Activated CD8-positive, alpha-beta T cell treated with anti-CD3 and anti-CD28 coated beads for 36 hours (primary cell): ENCODE results near the gene RASL12. TPM values are rescaled to one million over a fixed set of nuclear protein-coding genes. Genes with fewer than 3 reads are reported as not detected.

Experiments used
- ATAC-seq: fragments of 200-7000 bp; cut with Tn5 transposase; one replicate; pipeline ENCODE4 v1.10.0; 2021; ENCODE audit warnings: mild to moderate bottlenecking, moderate library complexity
- CTCF ChIA-PET: fragments of 350-600 bp; sonication (Branson Sonifier 250); formaldehyde crosslinking; loops from one replicate; lab custom pipeline; 2021; ENCODE audit warnings: antibody characterized with exemption; lab: Charles Lee
- POLR2A ChIA-PET: fragments of 350-600 bp; sonication (Branson Sonifier 250); formaldehyde crosslinking; loops from one replicate; lab custom pipeline; 2021; ENCODE audit warnings: antibody characterized with exemption; lab: Charles Lee
- DNase-seq: peaks from one replicate; pipeline ENCODE4 v3.0.0-alpha.2; 2020
- H3K27ac Mint-ChIP-seq: one replicate; pipeline ENCODE4 v1.8.0; 2021; ENCODE audit warnings: mild to moderate bottlenecking, mixed read lengths
- H3K27me3 Mint-ChIP-seq: one replicate; pipeline ENCODE4 v1.8.0; 2021; ENCODE audit warnings: mixed read lengths
- H3K36me3 Mint-ChIP-seq: one replicate; pipeline ENCODE4 v1.8.0; 2021; ENCODE audit warnings: low read depth, mixed read lengths
- H3K4me1 Mint-ChIP-seq: one replicate; pipeline ENCODE4 v1.8.0; 2021; ENCODE audit warnings: low read depth, mixed read lengths
- H3K4me3 Mint-ChIP-seq: one replicate; pipeline ENCODE4 v1.8.0; 2021; ENCODE audit warnings: mild to moderate bottlenecking, moderate library complexity, mixed read lengths
- H3K9me3 Mint-ChIP-seq: one replicate; pipeline ENCODE4 v1.8.0; 2021; ENCODE audit warnings: mixed read lengths
- CTCF ChIP-seq: fragments of 200-600 bp; IDR thresholded peaks from one replicate; pipeline ENCODE4 v1.8.0; 2022; ENCODE audit warnings: antibody characterized with exemption, mild to moderate bottlenecking
- intact Hi-C: fragments of 100-400 bp; cut with micrococcal nuclease; formaldehyde crosslinking; loops from one replicate; pipeline ENCODE4 v1.10.0; 2022
- total RNA-seq, 2 experiments: library from RNA; stranded (reverse); gene quantifications; one replicate each; pipeline ENCODE4 v1.2.3, GENCODE V29; 2021

The RASL12 gene
- total RNA-seq, 2 experiments from 2014 or later, result not detected

- Mint-ChIP-seq H3K27me3 (no peaks in the 10 kb centered on the region), H3K27ac (no peak overlapping the region), H3K36me3 (no peaks in the 10 kb centered on the region), H3K9me3 (peaks cover 3% of the 10 kb centered on the region), H3K4me3 (no peak overlapping the region), H3K4me1 (no peaks in the 10 kb centered on the region)
- POLR2A ChIA-PET, result no interaction called here
- no peak for ATAC-seq
- CTCF ChIA-PET, result interaction anchor here (6.4 kb wide), 1 partner anchor 20 kb away, joined by 37 read pairs; the partner anchor contains the start of gene KBTBD13
- DNase-seq, result no peak
- intact Hi-C loops, result no loop called here
- no peak for TF ChIP-seq CTCF
These were observed 10.2 kb downstream of the RASL12 start for GRCh38 chr15:65057549-65057940.

- intact Hi-C loops, result no loop called here
- no peak for DNase-seq
- Mint-ChIP-seq H3K27me3 (no peaks in the 10 kb centered on the region), H3K27ac (no peak overlapping the region), H3K36me3 (no peaks in the 10 kb centered on the region), H3K9me3 (peaks cover 3% of the 10 kb centered on the region), H3K4me3 (no peak overlapping the region), H3K4me1 (no peaks in the 10 kb centered on the region)
- ChIA-PET POLR2A (interaction anchor here (1.1 kb wide), 1 partner anchor 248 kb away, joined by 3 read pairs; the partner anchor contains the start of gene RNU5B-1), CTCF (interaction anchor here (0.9 to 6.4 kb wide), 5 partner anchors 12 to 44 kb away, joined by 3 to 37 read pairs (median 7); partner anchors contain the start of gene KBTBD13)
- no peak for ATAC-seq
- no peak for TF ChIP-seq CTCF
These were observed 10.8 kb downstream of the RASL12 start for GRCh38 chr15:65056868-65057548.

GRCh38 chr15:65056106-65056505 lies 11.7 kb downstream of the RASL12 start:
- CTCF ChIA-PET, result interaction anchor here (0.5 to 6.4 kb wide), 12 partner anchors 13 to 329 kb away, joined by 3 to 37 read pairs (median 5); partner anchors contain the start of gene KBTBD13
- no peak for DNase-seq
- intact Hi-C loops, result no loop called here
- Mint-ChIP-seq H3K36me3 (no peaks in the 10 kb centered on the region), H3K4me3 (no peak overlapping the region), H3K27me3 (no peaks in the 10 kb centered on the region), H3K4me1 (no peaks in the 10 kb centered on the region), H3K9me3 (peaks cover 3% of the 10 kb centered on the region), H3K27ac (no peak overlapping the region)
- no peak for ATAC-seq
- POLR2A ChIA-PET, result interaction anchor here (1.1 kb wide), 1 partner anchor 249 kb away, joined by 3 read pairs; the partner anchor contains the start of gene RNU5B-1
- no peak for TF ChIP-seq CTCF

- DNase-seq (no peak), ATAC-seq (no peak)
- no peak overlapping the region for H3K4me3 Mint-ChIP-seq
- ChIA-PET POLR2A (interaction anchor here (0.5 to 1.0 kb wide), 2 partner anchors 249 to 917 kb away, joined by 3 to 5 read pairs; partner anchors contain the start of gene RNU5B-1), CTCF (interaction anchor here (0.5 to 6.4 kb wide), 20 partner anchors 9 to 330 kb away, joined by 3 to 37 read pairs (median 5); partner anchors contain the start of genes KBTBD13 and RASL12)
- intact Hi-C loops, result no loop called here
- H3K36me3 Mint-ChIP-seq, result no peaks in the 10 kb centered on the region
- H3K27ac Mint-ChIP-seq, result no peak overlapping the region
- no peak for TF ChIP-seq CTCF
- peaks cover 3% of the 10 kb centered on the region for H3K9me3 Mint-ChIP-seq
- H3K4me1 Mint-ChIP-seq, result peaks cover 1% of the 10 kb centered on the region
- no peaks in the 10 kb centered on the region for H3K27me3 Mint-ChIP-seq
These were observed 12.5 kb downstream of the RASL12 start for GRCh38 chr15:65055201-65055870.
